DOHH2 (cell line): ENCODE data around the gene TCEA2.

ENCODE experiments used
- H3F3A ChIP-seq: fragments of 200-600 bp; sonication (generic), shearing (Covaris generic); 2 replicates; pipeline ENCODE4 v1.6.0; 2016; ENCODE audit warnings: antibody characterized with exemption, mild to moderate bottlenecking; ENCODE audit not compliant: control insufficient read depth, insufficient read depth
- H3K27ac ChIP-seq: fragments of 200-600 bp; sonication (generic); 2 replicates; pipeline ENCODE4 v1.5.1; 2014; ENCODE audit warnings: low read depth, mild to moderate bottlenecking, low read length, moderate library complexity
- H3K27me3 ChIP-seq: fragments of 200-600 bp; sonication (generic); 2 replicates; pipeline ENCODE4 v1.6.1; 2014; ENCODE audit warnings: mild to moderate bottlenecking, low read length, mixed read lengths; ENCODE audit not compliant: control insufficient read depth
- H3K36me3 ChIP-seq: fragments of 200-600 bp; sonication (generic); 2 replicates; pipeline ENCODE4 v1.6.1; 2014; ENCODE audit warnings: mild to moderate bottlenecking, low read length, moderate library complexity, mixed read lengths; ENCODE audit not compliant: control insufficient read depth
- H3K4me1 ChIP-seq: fragments of 200-600 bp; sonication (generic); 2 replicates; pipeline ENCODE4 v1.6.1; 2014; ENCODE audit warnings: mild to moderate bottlenecking, low read length, mixed read lengths; ENCODE audit not compliant: control insufficient read depth
- H3K4me2 ChIP-seq: fragments of 200-600 bp; sonication (generic); 2 replicates; pipeline ENCODE4 v1.6.0; 2014; ENCODE audit warnings: mild to moderate bottlenecking, low read length, moderate library complexity
- H3K4me3 ChIP-seq: fragments of 200-600 bp; sonication (generic); 2 replicates; pipeline ENCODE4 v1.5.1; 2014; ENCODE audit warnings: mild to moderate bottlenecking, low read length, mixed read lengths
- H3K79me2 ChIP-seq: fragments of 200-600 bp; sonication (generic); 2 replicates; pipeline ENCODE4 v1.6.1; 2014; ENCODE audit warnings: mild to moderate bottlenecking, low read length, mixed read lengths; ENCODE audit not compliant: control insufficient read depth
- H3K9me2 ChIP-seq: fragments of 200-600 bp; sonication (generic); replicated peaks from 2 replicates; pipeline ENCODE4 v1.6.1; 2014; ENCODE audit warnings: mild to moderate bottlenecking, low read length, mixed read lengths; ENCODE audit not compliant: control insufficient read depth
- H3K9me3 ChIP-seq: fragments of 200-600 bp; sonication (generic); 2 replicates; pipeline ENCODE4 v1.6.1; 2014; ENCODE audit warnings: antibody characterized with exemption, low read length, mixed read lengths; ENCODE audit not compliant: control insufficient read depth, insufficient read depth
- H4K20me1 ChIP-seq: fragments of 200-600 bp; sonication (generic); 2 replicates; pipeline ENCODE4 v1.6.0; 2014; ENCODE audit warnings: low read depth, mild to moderate bottlenecking, antibody characterized with exemption, low read length, moderate library complexity; ENCODE audit not compliant: control insufficient read depth, insufficient read depth
- EZH2phosphoT487 ChIP-seq: fragments of 200-600 bp; sonication (generic); IDR thresholded peaks from 2 replicates; pipeline ENCODE4 v1.6.1; 2017; ENCODE audit warnings: borderline replicate concordance, mild to moderate bottlenecking, antibody characterized with exemption, low read length, moderate library complexity, mixed read lengths
- TF ChIP-seq, protein P1 (sequence below): fragments of 200-600 bp; sonication (generic); IDR thresholded peaks from one replicate; pipeline ENCODE4 v1.5.1; 2014; ENCODE audit warnings: antibody characterized with exemption, mild to moderate bottlenecking, low read depth, low read length; ENCODE audit not compliant: poor library complexity, severe bottlenecking

TCEA2 gene

DNA sequence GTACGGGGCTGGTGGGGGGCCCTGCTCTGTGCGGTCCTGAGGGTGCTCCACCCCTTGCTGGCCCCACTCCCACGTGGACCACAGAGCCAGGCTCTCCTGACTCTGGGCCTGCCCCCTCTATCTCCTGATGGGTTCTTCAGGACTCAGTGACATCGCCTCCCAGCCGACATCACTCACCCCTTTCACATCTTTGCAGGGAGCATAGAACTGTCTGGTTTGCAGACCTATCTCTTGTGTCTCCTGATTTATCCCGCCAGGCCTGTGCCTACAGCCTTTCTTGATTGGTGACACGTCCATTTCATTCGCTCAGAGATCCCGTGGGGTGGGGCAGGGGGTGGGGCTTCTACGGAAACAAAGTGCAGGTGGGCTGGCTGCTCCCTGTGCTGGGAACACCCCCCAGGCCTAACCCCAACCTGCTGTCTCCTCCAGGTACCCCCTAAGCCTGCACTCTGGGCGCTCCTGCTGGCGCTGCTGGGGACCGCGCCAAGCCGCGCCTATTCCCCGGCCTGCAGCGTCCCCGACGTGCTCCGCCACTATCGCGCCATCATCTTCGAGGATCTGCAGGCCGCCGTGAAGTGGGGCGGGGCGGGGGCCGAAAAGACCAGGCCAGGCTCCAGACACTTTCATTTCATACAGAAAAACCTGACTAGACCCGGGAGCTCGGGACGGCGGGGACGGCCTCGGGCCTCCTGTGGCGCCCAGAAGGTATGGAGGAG, 25.3 kb upstream of the TCEA2 start:
- Histone ChIP-seq H3K79me2 (no peaks in the 10 kb centered on the region), H3K4me3 (peak overlapping the region; percentile 74), H3F3A (peaks cover 15% of the 10 kb centered on the region; the same call in 1 of the 2 replicates), H3K9me3 (no peaks in the 10 kb centered on the region), H4K20me1 (no peaks in the 10 kb centered on the region), H3K9me2 (no peaks in the 10 kb centered on the region), H3K27me3 (no peaks in the 10 kb centered on the region), H3K27ac (peak overlapping the region; percentile 70), H3K4me1 (peaks cover 76% of the 10 kb centered on the region), H3K4me2 (peak overlapping the region; percentile 84), H3K36me3 (peaks cover 21% of the 10 kb centered on the region)
- TF ChIP-seq EZH2phosphoT487: no peak
- TF ChIP-seq, protein P1, sequence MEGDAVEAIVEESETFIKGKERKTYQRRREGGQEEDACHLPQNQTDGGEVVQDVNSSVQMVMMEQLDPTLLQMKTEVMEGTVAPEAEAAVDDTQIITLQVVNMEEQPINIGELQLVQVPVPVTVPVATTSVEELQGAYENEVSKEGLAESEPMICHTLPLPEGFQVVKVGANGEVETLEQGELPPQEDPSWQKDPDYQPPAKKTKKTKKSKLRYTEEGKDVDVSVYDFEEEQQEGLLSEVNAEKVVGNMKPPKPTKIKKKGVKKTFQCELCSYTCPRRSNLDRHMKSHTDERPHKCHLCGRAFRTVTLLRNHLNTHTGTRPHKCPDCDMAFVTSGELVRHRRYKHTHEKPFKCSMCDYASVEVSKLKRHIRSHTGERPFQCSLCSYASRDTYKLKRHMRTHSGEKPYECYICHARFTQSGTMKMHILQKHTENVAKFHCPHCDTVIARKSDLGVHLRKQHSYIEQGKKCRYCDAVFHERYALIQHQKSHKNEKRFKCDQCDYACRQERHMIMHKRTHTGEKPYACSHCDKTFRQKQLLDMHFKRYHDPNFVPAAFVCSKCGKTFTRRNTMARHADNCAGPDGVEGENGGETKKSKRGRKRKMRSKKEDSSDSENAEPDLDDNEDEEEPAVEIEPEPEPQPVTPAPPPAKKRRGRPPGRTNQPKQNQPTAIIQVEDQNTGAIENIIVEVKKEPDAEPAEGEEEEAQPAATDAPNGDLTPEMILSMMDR: no peak

DNA sequence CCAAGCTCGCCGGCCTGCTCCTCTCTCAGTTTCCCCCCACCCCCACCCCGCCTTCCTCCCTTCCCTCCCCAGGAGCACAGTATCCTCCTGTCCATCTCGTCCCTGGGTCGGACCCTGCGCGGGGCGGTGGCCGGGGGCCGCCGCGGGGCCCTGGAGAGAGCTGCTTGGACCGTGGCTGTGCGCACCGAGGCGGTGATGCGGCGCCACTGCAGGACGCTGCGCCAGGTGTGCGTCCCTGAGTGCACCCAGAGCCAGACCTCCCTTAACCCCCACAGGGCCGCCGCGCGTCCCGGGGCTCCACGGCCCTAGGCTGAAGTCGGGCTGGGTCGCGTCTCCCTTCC, 24.8 kb upstream of the TCEA2 start:
- TF ChIP-seq, protein P1: no peak
- no peak for TF ChIP-seq EZH2phosphoT487
- peak overlapping the region; percentile 74 for H3K4me3 ChIP-seq
- peak overlapping the region; percentile 84 for H3K4me2 ChIP-seq
- no peaks in the 10 kb centered on the region for H3K9me3 ChIP-seq
- peaks cover 21% of the 10 kb centered on the region for H3K36me3 ChIP-seq
- peaks cover 15% of the 10 kb centered on the region for H3F3A ChIP-seq
- H3K27ac ChIP-seq: peak overlapping the region; percentile 70
- peaks cover 76% of the 10 kb centered on the region for H3K4me1 ChIP-seq
- no peaks in the 10 kb centered on the region for H3K79me2 ChIP-seq
- no peaks in the 10 kb centered on the region for H3K9me2 ChIP-seq
- no peaks in the 10 kb centered on the region for H4K20me1 ChIP-seq
- H3K27me3 ChIP-seq: no peaks in the 10 kb centered on the region

DNA sequence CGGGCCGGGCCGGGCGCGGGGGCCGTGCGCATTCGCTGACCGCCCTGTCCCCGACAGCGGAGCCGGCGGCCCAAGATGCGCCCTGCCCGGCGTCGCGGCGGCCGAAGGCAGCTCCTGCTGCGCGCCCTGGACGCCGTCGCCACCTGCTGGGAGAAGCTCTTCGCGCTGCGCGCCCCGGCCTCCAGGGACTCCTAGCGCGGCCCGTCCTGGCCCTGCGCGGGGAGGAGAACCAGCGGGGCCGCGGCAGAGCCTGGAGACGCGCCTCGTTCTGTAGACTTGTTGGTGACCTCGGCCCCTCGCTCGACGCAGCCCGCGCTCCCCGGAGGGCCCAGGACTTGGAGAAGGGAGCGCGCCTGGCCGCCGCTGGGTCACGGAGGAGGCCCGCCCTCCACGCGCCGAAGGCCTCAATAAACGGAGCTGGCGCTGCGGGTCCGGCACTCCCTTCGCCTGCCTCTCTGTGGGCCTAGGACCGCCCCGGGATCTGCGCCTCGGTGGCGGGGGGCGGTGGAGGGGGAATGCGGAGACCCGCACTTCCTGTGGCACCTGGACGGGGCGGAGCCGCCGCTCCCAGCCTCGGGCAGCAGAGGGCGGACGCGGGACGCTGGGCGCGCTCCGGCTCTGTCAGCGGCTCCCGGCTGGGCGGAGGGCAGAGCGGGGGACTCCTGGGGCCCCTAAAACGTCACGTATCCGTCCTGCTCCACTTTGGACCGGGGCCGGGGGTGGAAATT, 24.3 kb upstream of the TCEA2 start:
- Histone ChIP-seq H3K36me3 (peaks cover 20% of the 10 kb centered on the region), H3K27ac (peak overlapping the region; percentile 70), H3K9me2 (no peaks in the 10 kb centered on the region), H4K20me1 (no peaks in the 10 kb centered on the region), H3K4me2 (peak overlapping the region; percentile 84), H3K4me1 (peaks cover 76% of the 10 kb centered on the region), H3K4me3 (peak overlapping the region; percentile 74), H3K27me3 (no peaks in the 10 kb centered on the region), H3F3A (peaks cover 20% of the 10 kb centered on the region), H3K79me2 (no peaks in the 10 kb centered on the region), H3K9me3 (no peaks in the 10 kb centered on the region)
- TF ChIP-seq EZH2phosphoT487: no peak
- TF ChIP-seq, protein P1: peak; percentile 58
